Fibroblast of mammary gland (primary cell): ENCODE data around the gene CHST15.
"Not testable (repeated sequence)": the region's sequence is repeated elsewhere in the genome, so short reads cannot be mapped to it uniquely, and the experiment has no call there.

Source experiments
- DNase-seq: peaks from one replicate; pipeline ENCODE4 v3.0.0-alpha.2; 2010; ENCODE audit warnings: low read depth
- H3K4me3 ChIP-seq: 2 replicates; pipeline ENCODE4 v1.5.1; 2011; ENCODE audit warnings: low read depth, mild to moderate bottlenecking, low read length, moderate library complexity; ENCODE audit not compliant: control insufficient read depth
- TF ChIP-seq, protein P1 (sequence below): conservative IDR thresholded peaks from 2 replicates; pipeline ENCODE4 v1.5.1; 2011; ENCODE audit warnings: low read depth, low read length, inconsistent platforms; ENCODE audit not compliant: control insufficient read depth, insufficient read depth

CHST15 gene

DNA sequence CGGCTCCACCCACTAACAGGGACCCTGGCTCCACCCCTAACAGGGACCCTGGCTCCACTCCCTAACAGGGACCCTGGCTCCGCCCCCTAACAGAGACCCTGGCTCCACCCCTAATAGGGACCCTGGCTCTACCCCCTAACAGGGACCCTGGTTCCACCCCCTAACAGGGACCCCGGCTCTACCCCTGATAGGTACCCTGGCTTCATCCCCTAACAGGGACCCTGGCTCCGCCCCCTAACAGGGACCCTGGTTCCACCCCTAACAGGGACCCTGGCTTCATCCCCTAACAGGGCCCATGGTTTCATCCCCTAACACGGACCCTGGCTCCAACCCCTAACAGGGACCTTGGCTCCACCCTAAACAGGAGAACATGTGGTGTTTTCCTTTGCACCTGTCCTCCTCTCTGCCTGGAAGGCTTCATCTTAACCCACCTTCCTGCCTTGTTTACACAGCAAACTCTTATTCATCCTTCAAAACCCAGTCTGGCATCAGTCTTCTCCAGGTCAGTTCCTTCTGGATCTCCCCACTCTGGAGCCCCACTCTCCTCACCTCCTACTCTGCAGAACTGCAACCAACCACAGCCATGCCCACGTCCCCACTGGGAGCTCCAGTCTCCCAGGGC lies 58.0 kb downstream of the CHST15 start:
- TF ChIP-seq, protein P1, sequence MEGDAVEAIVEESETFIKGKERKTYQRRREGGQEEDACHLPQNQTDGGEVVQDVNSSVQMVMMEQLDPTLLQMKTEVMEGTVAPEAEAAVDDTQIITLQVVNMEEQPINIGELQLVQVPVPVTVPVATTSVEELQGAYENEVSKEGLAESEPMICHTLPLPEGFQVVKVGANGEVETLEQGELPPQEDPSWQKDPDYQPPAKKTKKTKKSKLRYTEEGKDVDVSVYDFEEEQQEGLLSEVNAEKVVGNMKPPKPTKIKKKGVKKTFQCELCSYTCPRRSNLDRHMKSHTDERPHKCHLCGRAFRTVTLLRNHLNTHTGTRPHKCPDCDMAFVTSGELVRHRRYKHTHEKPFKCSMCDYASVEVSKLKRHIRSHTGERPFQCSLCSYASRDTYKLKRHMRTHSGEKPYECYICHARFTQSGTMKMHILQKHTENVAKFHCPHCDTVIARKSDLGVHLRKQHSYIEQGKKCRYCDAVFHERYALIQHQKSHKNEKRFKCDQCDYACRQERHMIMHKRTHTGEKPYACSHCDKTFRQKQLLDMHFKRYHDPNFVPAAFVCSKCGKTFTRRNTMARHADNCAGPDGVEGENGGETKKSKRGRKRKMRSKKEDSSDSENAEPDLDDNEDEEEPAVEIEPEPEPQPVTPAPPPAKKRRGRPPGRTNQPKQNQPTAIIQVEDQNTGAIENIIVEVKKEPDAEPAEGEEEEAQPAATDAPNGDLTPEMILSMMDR, result no peak
- no peak overlapping the region for H3K4me3 ChIP-seq
- no peak for DNase-seq

GRCh38 chr10:124034576-124035305 lies 58.7 kb downstream of the CHST15 start:
- DNase-seq, H3K4me3 ChIP-seq: not testable (repeated sequence)

DNA sequence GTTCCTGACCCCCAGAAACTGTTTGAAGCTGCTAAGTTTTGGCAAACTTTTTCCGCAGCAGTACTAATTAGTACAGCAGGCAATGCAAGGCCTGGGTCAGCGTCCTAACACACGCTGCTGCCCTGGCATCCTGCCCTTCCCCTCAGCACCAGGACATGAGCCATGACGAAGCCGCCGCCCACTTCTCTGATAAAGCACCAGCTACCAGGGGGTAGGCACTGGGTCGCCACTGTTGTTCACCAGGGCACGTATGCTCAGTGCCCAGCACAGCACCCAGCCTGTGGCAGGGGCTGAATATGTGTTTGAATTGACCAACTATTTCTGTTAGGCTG lies 59.5 kb downstream of the CHST15 start:
- DNase-seq, result peak; percentile 14
- H3K4me3 ChIP-seq, result no peak overlapping the region
- TF ChIP-seq, protein P1, result no peak

- DNase-seq, result peak; percentile 83
- H3K4me3 ChIP-seq, result no peak overlapping the region
- TF ChIP-seq, protein P1, result no peak
Measured at GRCh38 chr10:124032971-124033886, 60.2 kb downstream of the CHST15 start.

DNA sequence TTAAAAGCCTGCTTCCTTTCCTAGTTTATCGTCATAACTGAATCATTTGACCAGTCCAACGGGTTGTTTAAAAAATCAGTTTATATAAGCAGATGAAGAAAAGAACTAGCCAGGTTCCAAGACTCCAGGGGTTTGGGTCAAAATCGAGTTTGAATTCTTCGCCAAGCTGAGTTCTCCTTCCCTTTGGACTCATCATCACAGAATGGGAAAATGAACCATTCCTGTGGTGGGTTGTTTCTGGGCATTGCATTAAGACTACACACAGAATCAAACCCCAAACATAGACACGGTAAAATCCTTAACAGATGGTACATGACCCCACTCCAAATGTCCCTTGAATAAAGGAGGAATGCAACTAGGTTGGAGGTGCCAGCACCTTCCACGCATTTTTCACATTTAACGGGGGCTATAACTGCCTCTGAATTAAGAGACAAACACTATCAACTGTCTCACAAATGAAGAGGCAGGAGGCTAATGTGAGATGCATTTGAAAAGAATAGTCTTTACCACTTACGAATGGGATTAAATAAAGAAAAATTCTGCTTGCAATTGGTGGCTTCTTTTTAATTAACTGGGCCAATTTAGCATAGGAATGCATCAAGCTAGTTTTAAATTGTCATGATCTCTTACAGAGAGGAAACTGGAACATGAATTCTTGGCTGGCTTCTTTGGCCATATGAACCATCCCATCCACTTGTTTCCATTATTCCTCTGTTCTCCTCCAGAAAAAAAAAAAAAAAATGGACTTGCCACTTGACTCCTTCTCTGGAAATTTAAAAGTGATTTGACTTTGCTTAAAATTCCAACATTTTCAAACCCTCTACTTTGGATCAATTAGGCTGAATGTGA lies 61.1 kb downstream of the CHST15 start:
- no peak for DNase-seq
- TF ChIP-seq, protein P1, result no peak

DNA sequence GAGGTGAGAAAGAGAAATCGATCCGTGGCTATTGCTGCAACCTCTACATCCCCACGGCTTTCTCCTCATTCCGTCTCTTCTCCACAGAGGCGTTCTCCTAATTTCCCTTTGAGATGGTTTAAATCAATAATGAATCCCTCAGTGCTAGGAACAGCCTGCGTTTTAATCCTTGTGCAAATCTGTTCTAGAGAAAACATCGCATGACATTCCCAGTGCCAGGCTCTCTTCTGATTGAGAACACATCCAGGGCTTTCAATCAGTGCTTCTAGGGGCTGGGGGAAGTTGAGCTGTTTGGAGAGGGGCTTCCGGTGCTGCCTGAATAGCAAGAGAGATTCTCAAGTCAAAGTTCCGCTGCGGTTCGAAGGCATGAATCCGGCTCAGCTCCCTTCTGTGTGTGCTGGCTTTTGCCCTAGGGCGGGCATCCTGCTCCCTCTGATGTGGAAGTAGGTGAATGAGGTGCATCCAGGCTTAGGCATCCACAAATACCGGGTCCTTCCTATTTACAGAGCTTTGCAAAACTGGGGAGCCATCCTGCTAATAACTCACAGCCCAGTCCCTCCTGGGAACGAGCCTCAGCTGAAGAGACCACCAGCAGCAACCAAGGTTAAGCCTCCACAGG lies 62.8 kb downstream of the CHST15 start:
- no peak overlapping the region for H3K4me3 ChIP-seq
- TF ChIP-seq, protein P1, result no peak
- no peak for DNase-seq

More for the DNA sequence above, 61.1 kb downstream of the CHST15 start:
- H3K4me3 ChIP-seq, result no peak overlapping the region
